Stimulated activated CD8-positive, alpha-beta memory T cell treated with anti-CD3 and anti-CD28 coated beads, Interleukin-15, amount 100 ng/mL, for 48 hours (primary cell): ENCODE measurements around the gene TRPT1.

Experiments
- DNase-seq, 2 donors: peaks; one replicate each; pipeline ENCODE4 v3.0.0-alpha.2; 2020; ENCODE audit warnings: low read depth in 2 of 2

TRPT1 gene

GRCh38 chr11:64245401-64245796, 19.4 kb upstream of the TRPT1 start:
- no peak for DNase-seq

GRCh38 chr11:64244966-64245365, 19.0 kb upstream of the TRPT1 start:
- no peak for DNase-seq

GRCh38 chr11:64244107-64244506, 18.1 kb upstream of the TRPT1 start:
- no peak for DNase-seq

GRCh38 chr11:64243236-64243854, 17.4 kb upstream of the TRPT1 start:
- no peak for DNase-seq

GRCh38 chr11:64241491-64242374, 15.7 kb upstream of the TRPT1 start:
- peak in 1 of 2 donors; percentile 100 for DNase-seq

- DNase-seq, result peak in 1 of 2 donors; percentile 99
These were observed 15.2 kb upstream of the TRPT1 start for GRCh38 chr11:64241241-64241490.

- peak; percentile 98 to 99 for DNase-seq
These were observed 14.7 kb upstream of the TRPT1 start, which contains the start of gene FKBP2 for GRCh38 chr11:64240435-64241240. FKBP2 (plus strand) TSS chr11:64241095; CDS start chr11:64242388, 1,293 bp downstream.

- DNase-seq, result no peak
These were observed 13.9 kb upstream of the TRPT1 start for GRCh38 chr11:64239662-64240434.

GRCh38 chr11:64238999-64239398, 13.0 kb upstream of the TRPT1 start:
- no peak for DNase-seq

- DNase-seq, result no peak
These were observed 12.1 kb upstream of the TRPT1 start for GRCh38 chr11:64238076-64238475.

- DNase-seq, result no peak
These were observed 11.5 kb upstream of the TRPT1 start for GRCh38 chr11:64237484-64237951.

GRCh38 chr11:64235437-64236161, 9.6 kb upstream of the TRPT1 start:
- DNase-seq, result no peak

- no peak for DNase-seq
These were observed 8.8 kb upstream of the TRPT1 start for GRCh38 chr11:64234647-64235379.

- DNase-seq, result peak; percentile 58 to 62
These were observed 8.1 kb upstream of the TRPT1 start, which contains the start of gene VEGFB for GRCh38 chr11:64233913-64234586. VEGFB (plus strand) TSS chr11:64234584; CDS start chr11:64234834, 250 bp downstream.

GRCh38 chr11:64232967-64233315, 7.0 kb upstream of the TRPT1 start:
- no peak for DNase-seq

GRCh38 chr11:64232182-64232966, 6.4 kb upstream of the TRPT1 start:
- DNase-seq, result no peak

GRCh38 chr11:64231546-64231945, 5.6 kb upstream of the TRPT1 start:
- no peak for DNase-seq

GRCh38 chr11:64230985-64231365, 5.0 kb upstream of the TRPT1 start:
- no peak for DNase-seq
